Activated CD4-positive, alpha-beta T cell treated with anti-CD3 and anti-CD28 coated beads for 24 hours (primary cell): ENCODE data around the gene NHERF1.
A peak's percentile ranks its signal among the peaks of the same experiment; 100 is the strongest.

ENCODE experiments used
- DNase-seq, 2 donors: peaks; one replicate each; pipeline ENCODE4 v3.0.0-alpha.2; 2020; ENCODE audit warnings: low read depth in 2 of 2

The NHERF1 gene

DNA sequence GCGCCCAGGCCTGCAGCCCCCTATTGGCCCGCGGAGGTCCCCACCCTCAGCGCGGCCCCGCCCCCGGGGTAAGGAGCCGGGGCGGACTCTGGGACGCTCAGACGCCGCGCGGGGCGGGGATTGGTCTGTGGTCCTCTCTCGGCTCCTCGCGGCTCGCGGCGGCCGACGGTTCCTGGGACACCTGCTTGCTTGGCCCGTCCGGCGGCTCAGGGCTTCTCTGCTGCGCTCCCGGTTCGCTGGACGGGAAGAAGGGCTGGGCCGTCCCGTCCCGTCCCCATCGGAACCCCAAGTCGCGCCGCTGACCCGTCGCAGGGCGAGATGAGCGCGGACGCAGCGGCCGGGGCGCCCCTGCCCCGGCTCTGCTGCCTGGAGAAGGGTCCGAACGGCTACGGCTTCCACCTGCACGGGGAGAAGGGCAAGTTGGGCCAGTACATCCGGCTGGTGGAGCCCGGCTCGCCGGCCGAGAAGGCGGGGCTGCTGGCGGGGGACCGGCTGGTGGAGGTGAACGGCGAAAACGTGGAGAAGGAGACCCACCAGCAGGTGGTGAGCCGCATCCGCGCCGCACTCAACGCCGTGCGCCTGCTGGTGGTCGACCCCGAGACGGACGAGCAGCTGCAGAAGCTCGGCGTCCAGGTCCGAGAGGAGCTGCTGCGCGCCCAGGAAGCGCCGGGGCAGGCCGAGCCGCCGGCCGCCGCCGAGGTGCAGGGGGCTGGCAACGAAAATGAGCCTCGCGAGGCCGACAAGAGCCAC, at the start of gene NHERF1:
TSS of gene NHERF1 (plus strand) at position 100 of the 750 bp plus-strand sequence. CDS start at position 319, 219 bp downstream.
- peak; percentile 91 to 93 for DNase-seq

DNA sequence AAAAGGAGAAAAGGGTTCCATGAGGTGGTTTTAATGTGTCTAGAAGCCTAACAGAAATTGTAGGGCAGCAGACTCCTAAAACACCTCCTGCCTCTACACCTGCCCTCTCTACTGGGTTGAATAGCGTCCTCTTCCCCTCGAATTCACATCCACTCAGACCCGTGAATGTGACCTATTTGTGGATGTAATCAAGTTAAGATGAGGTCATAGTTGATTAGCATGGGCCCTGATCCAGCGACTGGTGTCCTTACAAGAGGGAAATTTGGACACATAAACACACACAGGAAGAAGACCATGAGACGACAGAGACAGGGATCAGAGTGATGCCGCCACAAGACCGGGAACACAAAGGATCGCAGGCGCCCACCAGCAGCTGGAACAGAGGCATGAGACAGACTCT, 49.2 kb upstream of the NHERF1 start:
- DNase-seq: no peak

DNA sequence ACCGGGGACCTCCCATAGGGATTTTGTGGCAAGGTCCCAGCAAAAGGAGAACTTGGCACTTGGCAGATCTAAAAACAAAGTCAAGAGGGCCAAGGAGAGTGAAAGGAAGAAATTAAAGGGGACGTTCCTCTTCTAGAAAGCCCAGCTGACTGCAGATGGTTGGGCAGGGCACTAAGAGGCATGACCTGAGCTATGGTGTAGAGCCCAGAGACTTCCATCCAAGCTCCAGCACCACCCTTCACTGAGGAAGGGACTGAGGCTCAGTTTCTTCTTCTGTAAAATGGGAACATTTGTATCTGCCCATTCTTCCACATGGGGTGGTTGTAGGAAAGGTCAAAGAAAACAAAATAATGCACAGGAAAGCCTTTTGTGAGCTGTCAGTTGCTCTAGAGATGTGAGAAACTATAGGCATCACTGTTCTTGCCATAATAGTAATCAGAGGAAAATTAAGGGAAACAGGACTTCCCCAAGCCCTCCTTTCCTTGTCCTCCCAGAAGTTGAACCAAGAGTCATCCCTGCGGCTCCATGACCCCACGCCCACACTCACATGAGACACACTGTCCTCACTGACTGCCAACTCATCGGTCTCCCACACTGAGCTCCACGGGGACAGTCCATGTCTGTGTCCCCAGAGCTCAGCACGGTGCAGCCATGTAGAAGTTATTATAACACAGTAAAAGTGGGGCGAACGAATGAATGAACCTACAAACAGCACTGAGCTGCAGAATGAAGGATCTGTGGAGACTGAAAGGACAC, 46.1 kb upstream of the NHERF1 start:
- no peak for DNase-seq

DNA sequence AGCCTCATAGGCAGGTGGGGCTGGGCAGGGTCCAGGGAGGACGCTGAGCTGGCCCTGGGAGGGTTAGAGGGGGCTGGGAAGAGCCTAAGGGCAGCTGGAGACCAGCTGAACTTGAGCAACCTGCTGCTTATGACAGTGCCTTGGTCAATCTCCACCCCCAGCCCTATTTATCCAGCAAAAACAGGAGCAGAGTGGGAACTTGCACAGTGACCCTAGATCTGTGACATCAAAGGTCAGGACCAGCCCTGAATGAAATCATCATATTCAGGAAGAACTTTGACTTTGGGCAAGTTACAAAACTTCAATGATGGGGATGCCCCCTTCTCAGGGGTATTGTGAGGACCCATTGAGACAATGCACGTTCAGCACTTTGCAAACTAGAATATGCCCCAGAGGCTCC, 45.1 kb upstream of the NHERF1 start:
- DNase-seq: no peak

DNA sequence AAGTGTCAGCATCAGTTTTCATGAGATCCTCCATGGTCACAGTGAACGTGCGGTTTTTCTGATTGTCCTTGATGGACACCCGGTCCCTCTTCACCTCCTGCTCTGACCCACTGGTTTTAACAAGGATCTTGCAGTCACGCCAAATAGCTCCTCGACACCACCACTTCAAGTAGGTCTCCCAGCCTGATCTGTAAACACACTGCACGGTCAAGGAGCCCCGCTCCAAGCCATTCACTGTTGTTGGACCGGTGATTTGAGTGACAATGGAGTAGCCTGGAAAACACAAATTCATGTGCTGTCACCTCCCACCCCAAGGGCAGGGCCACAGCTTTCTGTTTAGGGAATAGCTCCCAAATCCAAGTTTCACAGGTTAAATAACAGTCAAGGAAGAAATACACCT, 43.9 kb upstream of the NHERF1 start:
- DNase-seq: no peak

DNA sequence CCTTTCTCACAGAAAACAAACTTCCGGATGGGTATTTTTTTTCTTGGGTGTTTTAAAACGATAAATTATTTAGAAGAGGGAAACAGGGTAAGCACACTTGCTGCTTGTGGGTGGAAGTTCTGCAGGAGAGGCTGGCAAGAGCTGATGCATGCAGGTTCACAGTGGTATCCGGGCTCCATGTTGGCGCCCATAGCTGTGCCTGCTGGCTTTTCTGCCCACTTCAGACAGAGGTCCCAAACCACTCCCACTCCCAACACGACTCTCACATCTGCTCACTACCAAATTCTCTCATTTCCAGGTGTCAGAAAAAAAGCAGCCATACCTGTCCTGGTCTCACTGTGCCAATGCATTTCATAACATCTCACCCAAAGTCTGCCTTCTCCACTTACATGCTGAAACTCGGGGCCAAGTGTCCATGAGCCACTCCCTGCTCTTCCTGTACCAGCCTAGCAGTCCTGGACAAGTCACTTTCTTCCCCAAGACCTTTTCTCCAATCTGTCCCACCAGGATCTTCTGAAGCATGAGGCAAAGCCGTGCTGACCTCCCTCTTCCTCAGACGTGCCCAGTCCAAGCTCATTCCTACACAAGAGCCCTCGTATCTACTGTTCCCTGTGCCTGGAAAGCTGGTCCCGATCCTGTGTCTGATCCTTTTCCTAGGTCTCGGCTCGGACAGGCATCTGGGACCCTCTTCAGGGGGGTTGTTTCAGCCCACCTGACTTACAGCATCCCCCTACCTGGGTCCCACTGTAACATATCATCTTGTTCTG, 37.2 kb upstream of the NHERF1 start:
- DNase-seq: no peak

DNA sequence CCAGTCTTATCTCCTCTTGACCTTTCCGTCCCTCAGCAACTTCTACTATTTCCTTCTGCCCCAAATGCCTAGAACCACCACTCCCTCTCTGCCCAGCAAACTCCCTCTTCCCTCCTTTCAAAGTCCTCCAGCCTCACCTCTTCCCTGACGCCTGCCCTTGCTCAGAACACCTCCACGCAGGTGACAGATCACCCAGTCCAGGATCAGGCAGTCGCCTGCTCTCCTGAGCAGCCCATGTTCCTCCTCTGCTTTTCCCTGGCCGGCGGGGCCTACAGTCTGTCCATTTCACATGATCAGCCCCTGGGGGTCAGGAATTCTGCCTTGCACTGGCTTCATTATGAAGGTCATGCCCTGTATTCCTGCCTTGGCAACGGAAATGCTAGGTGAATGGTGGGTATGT, 36.1 kb upstream of the NHERF1 start:
- no peak for DNase-seq

DNA sequence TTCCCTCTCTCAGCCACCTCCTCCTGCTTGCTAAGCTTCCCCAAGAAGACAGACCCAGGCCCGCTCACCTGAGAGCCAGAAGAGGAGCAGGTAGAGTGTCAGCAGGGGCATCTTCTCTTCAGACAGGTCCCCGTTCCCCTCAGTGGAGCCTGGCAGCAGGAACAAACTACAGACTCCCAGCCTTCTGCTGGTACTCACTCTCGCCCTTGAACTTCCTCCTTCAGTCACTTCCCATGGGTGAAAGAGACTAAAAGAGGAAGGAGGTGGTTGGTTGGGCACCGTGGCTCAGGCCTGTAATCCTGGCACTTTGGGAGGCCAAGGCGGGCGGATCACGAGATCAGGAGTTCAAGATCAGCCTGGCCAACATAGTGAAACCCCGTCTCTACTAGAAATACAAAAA, 35.7 kb upstream of the NHERF1 start, which contains the start of gene CD300LF:
TSS of gene CD300LF (minus strand) at position 168 of the 400 bp plus-strand sequence. CDS start at position 111, 57 bp downstream.
- DNase-seq: no peak

DNA sequence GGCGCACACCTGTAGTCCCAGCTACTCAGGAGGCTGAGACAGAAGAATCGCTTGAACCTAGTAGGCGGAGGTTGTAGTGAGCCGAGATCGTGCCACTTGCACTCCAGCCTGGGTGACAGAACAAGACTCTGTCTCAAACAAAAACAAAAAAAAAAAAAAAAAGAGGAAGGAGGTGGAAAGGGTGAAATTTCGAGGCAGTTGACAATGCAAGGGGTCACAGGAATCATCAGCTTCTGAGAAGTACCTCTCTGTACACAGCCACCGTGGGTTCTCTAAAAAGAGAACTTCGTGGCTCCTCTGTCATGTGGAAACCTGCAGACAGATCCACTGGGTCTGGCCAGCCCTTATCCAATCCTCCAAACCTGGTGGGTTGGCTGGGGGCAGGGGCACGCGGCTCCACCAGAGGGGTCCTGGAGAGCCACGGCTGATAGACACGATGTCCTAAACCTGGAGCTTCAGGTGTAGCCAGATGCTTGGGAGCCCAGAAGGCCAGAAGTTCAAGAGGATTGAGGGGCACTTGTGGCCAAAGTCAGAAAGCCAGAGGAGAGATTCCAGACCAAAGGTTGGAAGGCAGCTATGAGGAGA, 35.2 kb upstream of the NHERF1 start:
- DNase-seq: no peak

DNA sequence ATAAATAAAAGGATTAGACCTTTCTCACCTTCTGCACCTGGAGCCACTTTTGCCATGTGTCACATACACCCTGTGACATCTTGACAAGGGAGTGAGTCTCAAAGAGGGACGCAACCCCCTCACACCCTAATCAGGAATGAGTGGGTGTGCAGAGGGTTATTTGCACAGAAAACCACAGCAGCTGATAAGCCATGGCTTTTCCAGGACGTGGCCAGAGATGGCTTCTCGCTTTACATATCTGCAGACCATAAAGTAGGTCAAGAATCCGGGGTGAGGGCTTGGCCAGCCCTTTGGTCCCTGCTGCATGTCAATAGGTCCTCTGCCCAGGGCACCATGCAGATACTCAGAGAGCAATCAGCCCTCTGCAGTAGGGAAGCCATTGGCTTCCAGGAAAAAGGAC, 33.3 kb upstream of the NHERF1 start:
- no peak for DNase-seq

DNA sequence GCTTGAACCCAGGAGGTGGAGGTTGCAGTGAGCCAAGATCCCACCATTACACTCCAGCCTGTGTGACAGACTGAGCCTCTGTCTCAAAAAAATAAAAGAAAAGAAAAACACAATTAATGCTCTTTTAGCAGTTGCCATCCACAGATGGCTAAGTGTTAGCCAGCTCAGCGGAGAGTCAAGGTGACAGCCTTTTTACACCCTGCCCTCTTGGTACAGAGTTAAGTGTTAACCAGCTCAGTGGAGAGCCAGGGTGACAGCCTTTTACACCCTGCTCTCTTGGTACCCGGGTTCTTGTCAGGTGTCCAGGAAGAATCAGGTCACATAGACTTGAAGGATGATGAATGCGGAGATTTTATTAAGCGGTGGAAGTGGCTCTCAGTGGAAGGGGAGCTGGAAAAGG, 27.9 kb upstream of the NHERF1 start:
- DNase-seq: no peak

DNA sequence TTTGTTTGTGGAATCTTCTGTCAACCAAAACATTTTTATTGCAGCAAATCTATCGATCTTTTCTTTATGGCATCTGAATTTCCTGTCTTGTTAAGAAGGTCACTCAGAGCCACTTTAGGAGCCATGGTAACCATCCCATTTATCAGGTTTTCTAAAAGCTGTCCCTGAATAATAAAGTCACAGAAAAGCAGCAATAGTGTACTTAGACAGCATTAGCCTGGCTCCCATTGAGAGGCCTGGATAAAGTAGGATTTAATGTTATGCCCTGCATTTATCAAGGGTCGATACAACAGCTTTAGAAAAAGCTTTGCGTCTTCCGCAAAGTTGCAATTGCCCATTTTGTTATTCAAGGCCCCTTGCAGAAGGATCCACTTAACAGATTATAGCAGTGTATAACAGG, 25.6 kb upstream of the NHERF1 start:
- DNase-seq: no peak

DNA sequence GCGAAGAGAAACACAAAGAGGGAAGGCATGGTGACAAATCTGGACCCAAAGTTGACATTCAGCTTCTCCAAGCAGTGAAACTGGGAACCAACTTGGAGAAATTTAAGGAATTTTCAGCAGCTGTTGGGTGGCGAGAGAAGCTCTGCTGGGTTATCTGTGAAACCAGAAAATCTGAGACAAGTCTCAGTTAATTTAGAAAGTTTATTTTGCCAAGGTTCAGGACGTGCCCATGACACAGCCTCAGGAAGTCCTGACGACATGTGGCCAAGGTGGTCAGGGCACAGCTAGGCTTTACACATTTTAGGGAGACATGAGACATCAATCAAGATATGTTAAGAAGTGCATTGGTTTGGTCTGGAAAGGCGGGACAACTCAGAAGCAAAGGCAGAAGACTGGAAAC, 24.5 kb upstream of the NHERF1 start:
- no peak for DNase-seq

DNA sequence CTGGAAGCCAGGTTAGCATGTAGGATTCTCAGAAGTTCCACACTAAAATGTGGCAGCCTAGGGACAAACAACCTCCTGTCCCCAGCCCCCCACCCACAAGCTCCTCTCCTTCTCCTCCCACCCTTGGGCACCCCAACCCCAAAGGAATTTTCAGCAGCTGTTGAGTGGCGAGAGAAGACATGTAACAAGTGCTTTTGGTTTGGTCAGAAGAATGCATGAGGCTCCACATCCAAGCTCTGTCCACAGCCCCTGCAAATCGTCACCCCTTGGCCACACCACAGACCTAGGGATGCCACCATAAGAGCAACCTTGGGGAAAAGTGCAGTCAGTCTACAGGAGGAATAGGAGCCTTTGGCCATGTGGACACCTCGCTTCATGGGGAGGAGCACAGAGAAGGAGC, 23.3 kb upstream of the NHERF1 start:
- no peak for DNase-seq

DNA sequence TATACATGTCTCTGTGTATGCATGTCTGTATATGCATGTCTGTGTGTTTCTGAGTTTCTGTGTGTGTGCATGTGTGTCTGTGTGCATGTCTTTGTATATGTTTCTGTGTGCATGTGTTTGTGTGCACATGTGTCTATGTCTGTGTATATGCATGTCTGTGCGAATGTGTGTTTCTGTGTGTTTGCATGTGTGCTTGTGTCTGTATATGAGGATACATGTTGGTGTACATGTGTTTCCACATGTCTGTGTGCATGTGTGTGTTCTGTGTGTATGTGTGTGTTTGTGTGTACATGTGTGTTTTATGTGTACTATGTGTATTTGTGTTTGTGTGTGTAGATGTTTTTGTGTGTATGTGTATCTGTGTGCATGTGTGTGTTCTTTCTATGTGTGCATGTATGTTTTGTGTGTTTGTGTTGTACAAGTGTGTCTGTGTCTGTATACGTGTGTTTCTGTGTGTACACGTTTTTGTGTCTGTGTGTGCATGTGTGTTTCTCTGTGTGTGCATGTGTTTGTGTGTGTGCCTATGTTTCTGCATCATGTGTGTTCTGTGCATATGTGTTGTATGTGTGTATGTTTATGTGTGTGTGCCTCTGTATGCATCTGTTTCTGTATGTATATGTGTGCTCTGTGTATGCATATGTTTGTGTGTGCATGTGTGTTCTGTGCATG, 20.3 kb upstream of the NHERF1 start:
- DNase-seq: no peak

DNA sequence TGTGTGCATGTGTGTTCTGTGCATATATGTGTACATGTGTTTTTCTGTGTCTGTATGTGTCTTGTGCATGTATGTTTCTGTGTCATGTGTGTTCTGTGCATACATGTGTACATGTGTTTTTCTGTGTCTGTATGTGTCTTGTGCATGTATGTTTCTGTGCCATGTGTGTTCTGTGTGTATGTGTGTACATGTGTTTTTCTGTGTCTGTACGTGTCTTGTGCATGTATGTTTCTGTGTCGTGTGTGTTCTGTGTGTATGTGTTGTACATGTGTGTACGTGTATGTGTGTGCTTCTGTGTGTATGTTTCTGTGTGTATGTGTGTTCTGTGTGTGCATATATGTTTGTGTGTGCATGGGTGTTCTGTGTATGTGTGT, 19.7 kb upstream of the NHERF1 start:
- no peak for DNase-seq

DNA sequence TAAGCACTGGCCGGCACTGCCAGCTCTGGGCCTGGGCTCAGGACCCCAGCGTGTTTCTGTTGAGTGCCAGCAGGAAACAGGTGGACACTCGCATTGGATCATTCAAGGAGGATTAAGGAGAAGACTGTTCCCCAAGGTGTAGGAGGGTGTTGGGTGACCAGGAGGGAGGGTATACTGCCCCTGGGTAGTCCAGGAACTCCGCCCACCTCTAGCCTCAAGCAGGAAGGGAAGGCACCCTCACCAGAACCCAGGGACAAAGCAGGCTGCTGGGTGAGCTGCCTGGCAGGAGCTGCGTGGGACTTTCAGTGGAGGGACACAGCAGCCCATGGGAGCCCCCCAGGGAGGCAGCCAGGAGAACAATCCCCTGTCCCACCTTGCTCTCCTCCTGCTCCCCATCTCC, 19.1 kb upstream of the NHERF1 start:
- DNase-seq: no peak

DNA sequence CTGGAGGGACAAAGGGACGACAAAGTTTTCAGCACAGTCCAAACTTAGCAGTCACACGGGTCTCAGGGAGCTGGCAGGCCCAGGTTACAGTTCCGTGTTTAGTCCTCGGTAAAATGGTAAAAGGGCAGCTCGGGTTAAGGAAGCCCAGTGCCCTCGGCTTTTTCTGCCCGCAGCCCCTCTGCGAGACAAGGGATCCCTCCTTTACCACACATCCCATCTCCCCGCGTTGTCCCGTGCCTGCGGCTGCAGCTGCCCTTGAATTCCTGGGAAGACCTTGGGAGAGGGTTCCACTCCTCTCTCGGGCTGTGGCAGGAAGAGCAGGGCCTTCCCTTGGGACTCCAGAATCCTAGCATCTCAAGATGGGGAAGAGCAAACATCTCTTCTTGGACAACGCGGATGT, 18.6 kb upstream of the NHERF1 start:
- DNase-seq: no peak

DNA sequence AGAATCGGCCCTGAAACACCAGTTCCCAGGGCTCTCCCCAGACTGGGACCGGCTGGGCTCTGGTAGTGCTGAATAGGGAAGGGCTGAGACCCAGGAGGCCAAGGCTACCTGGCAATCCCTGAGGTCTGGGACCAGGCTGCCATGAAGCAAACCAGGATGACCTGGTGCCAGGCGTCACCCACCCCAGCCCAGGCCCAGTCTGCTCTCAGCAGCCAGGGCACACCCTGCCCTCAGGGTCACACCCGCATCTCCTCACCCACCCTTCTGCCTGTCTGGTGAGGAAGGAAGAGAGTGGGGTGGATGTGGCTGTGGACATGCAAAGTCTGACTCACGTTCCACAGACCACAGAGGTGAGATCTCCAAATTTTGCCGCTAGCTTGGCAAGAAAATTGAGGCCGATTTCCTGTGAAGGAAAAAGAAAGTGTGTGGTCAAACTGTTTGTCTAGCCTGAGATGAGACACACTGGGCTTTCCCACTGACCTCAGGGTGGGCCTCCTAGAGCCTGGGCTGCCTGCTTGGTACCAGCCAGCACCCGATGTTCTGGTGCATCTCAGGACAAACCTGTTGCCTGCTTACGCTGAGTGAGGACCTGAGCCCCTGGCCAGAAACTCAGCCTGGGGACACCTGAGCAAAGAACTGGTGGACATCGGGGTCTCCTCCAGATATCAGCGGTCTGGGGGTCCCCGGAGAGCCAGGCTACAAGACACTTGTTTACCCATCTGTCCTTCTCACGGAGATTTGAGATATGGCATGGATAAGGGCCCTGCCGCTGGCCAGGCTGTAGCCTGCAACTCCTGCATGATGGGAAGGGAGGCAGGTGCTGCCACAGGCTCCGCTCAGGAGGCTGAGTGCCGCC, 17.7 kb upstream of the NHERF1 start:
- no peak for DNase-seq

DNA sequence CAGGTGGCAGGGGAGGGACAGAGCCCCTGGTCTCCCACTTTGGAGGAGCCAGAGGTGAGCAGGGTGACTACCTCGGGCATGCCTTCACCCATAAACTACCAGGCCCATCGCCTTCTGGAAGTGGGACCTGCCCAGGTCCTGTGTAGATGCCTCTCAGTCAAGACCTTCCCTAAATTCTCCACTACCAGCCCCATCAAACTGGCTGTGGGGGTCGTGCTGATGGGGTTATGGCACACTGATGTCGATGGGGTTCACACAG, 17.2 kb upstream of the NHERF1 start:
- DNase-seq: no peak
